Posterior vena cava (tissue), 2 donors: Measurements from ENCODE around the gene TPSB2. TPM values are rescaled to one million over a fixed set of nuclear protein-coding genes. Genes with fewer than 3 reads are reported as not detected.
"Not testable (repeated sequence)": the region's sequence is repeated elsewhere in the genome, so short reads cannot be mapped to it uniquely, and the experiment has no call there.

ENCODE experiments used
- DNase-seq: peaks from one replicate; pipeline ENCODE4 v3.0.0-alpha.2; 2020; ENCODE audit warnings: low spot score
- intact Hi-C, 2 donors: fragments of 100-400 bp; cut with DNase I; formaldehyde crosslinking; loops; one replicate each; pipeline versions ENCODE4 v1.14.1 to v1.14.2; 2022 to 2023
- long read RNA-seq, 2 donors: library from polyadenylated mRNA; unstranded; transcript quantifications; one replicate each; pipeline ENCODE4 v2.0.0, GENCODE V29; 2020 to 2021
- total RNA-seq, 2 donors: library from RNA; stranded (reverse); fragmentation: NEBNext Ultra II Directional; extraction: Animal tissue kit (Norgen Biotek cat#: 25700); gene quantifications; one replicate each; pipeline ENCODE4 v1.2.1, GENCODE V29; 2021
- donor health status: DM: yes; HTN: yes; CAD: no.
- donor health status: DM: yes; HTN: yes; CAD: no.

Gene TPSB2
- total RNA-seq = 10 to 100 TPM; 24.3 to 58.7 TPM
- long read RNA-seq, donor 1, partial matches to known transcripts = 3 of 7 reads
- long read RNA-seq, donor 1, other reads (novel, unspliced or antisense) = 0 of 7 reads
- long read RNA-seq, donor 2, transcript TPSB2-201 (6 exons, 1,165 nt) = major isoform, 8 of 11 reads
- long read RNA-seq, donor 2, partial matches to known transcripts = 0 of 11 reads
- long read RNA-seq, donor 2, other reads (novel, unspliced or antisense) = 1 of 11 reads

GRCh38 chr16:1230084-1230470 lies at the start of gene TPSB2:
Gene TPSB2, minus strand, starts transcription at chr16:1230184. Its CDS starts 233 bp downstream, at chr16:1229951.
- intact Hi-C loops, DNase-seq: not testable (repeated sequence)

- intact Hi-C loops = no loop called here
- no peak for DNase-seq
These were observed 49.3 kb upstream of the TPSB2 start for GRCh38 chr16:1279081-1279944.

- DNase-seq = no peak
- intact Hi-C loops = no loop called here
These were observed 48.5 kb upstream of the TPSB2 start for GRCh38 chr16:1278477-1278876.

- intact Hi-C loops = no loop called here
- no peak for DNase-seq
These were observed 47.8 kb upstream of the TPSB2 start for GRCh38 chr16:1277617-1278282.

- intact Hi-C loops = no loop called here
- DNase-seq = no peak
These were observed 47.2 kb upstream of the TPSB2 start for GRCh38 chr16:1277151-1277598.

- intact Hi-C loops = no loop called here
- no peak for DNase-seq
These were observed 46.5 kb upstream of the TPSB2 start for GRCh38 chr16:1276580-1276878.

- no peak for DNase-seq
- intact Hi-C loops = no loop called here
These were observed 46.0 kb upstream of the TPSB2 start for GRCh38 chr16:1275791-1276579.

- intact Hi-C loops = no loop called here
- no peak for DNase-seq
These were observed 44.8 kb upstream of the TPSB2 start for GRCh38 chr16:1274767-1275166.

GRCh38 chr16:1273816-1274215 lies 43.8 kb upstream of the TPSB2 start:
- intact Hi-C loops = no loop called here
- DNase-seq = no peak

- intact Hi-C loops = no loop called here
- no peak for DNase-seq
These were observed 42.6 kb upstream of the TPSB2 start for GRCh38 chr16:1272453-1273198.

- DNase-seq, intact Hi-C loops: not testable (repeated sequence)
These were observed 41.9 kb upstream of the TPSB2 start for GRCh38 chr16:1271724-1272413.

- intact Hi-C loops = no loop called here
These were observed 41.4 kb upstream of the TPSB2 start for GRCh38 chr16:1271380-1271723.

GRCh38 chr16:1269418-1269817 lies 39.4 kb upstream of the TPSB2 start:
- intact Hi-C loops, DNase-seq: not testable (repeated sequence)

More at GRCh38 chr16:1271380-1271723, 41.4 kb upstream of the TPSB2 start:
- DNase-seq = no peak

- intact Hi-C loops = no loop called here
These were observed 35.8 kb upstream of the TPSB2 start for GRCh38 chr16:1265826-1266225.

GRCh38 chr16:1265090-1265630 lies 35.2 kb upstream of the TPSB2 start:
- intact Hi-C loops = no loop called here

More at GRCh38 chr16:1265826-1266225, 35.8 kb upstream of the TPSB2 start:
- DNase-seq = no peak

GRCh38 chr16:1264345-1265089 lies 34.5 kb upstream of the TPSB2 start:
- DNase-seq = no peak
- intact Hi-C loops = no loop called here

More at GRCh38 chr16:1265090-1265630, 35.2 kb upstream of the TPSB2 start:
- no peak for DNase-seq

GRCh38 chr16:1263591-1264344 lies 33.8 kb upstream of the TPSB2 start:
- intact Hi-C loops = no loop called here
- no peak for DNase-seq
